K562 (cell line): ENCODE measurements around the gene ASB15. TPM values are rescaled to one million over a fixed set of nuclear protein-coding genes. Genes with fewer than 3 reads are reported as not detected.

Experiments used
- BACH1 ChIP-seq: fragments of 200-800 bp; sonication (Bioruptor generic); IDR thresholded peaks from 2 replicates; pipeline ENCODE4 v1.6.1; 2016; ENCODE audit warnings: missing genetic modification characterization, missing compliant biosample characterization
- BMI1 ChIP-seq: fragments of 150-350 bp; IDR thresholded peaks from 2 replicates; pipeline ENCODE4 v1.6.1; 2014; ENCODE audit warnings: low read length
- FOXK2 ChIP-seq, 2 experiments: fragments of 450-650 bp; IDR thresholded peaks in 1 of 2; conservative IDR thresholded peaks in 1 of 2; 2 replicates each; pipeline ENCODE4 v1.6.1; 2016; ENCODE audit warnings: low read depth in 2 of 2, mild to moderate bottlenecking in 1 of 2
- HMBOX1 ChIP-seq: sonication (generic); IDR thresholded peaks from 2 replicates; pipeline ENCODE4 v1.6.1; 2016
- KAT7 ChIP-seq: sonication (generic); formaldehyde crosslinking; IDR thresholded peaks from 2 replicates; pipeline ENCODE4 v1.8.0; 2022; ENCODE audit warnings: missing genetic modification reagents, mild to moderate bottlenecking, borderline replicate concordance
- MBD2 ChIP-seq: sonication (generic); IDR thresholded peaks from 2 replicates; pipeline ENCODE4 v1.6.1; 2016; ENCODE audit warnings: low read depth, borderline replicate concordance
- NRF1 ChIP-seq, 2 experiments: fragments of 450-650 bp; IDR thresholded peaks in 1 of 2; conservative IDR thresholded peaks in 1 of 2; 2 replicates each; pipeline ENCODE4 v1.6.1; 2014; ENCODE audit warnings: mild to moderate bottlenecking in 2 of 2
- POLR2A ChIP-seq: fragments of 450-650 bp; conservative IDR thresholded peaks from 2 replicates; pipeline ENCODE4 v1.6.1; 2016
- PTTG1 ChIP-seq: fragments of 450-650 bp; IDR thresholded peaks from 2 replicates; pipeline ENCODE4 v1.6.1; 2016; ENCODE audit warnings: low read depth, mild to moderate bottlenecking, missing genetic modification characterization, missing compliant biosample characterization
- SAFB2 ChIP-seq: fragments of 200-400 bp; formaldehyde crosslinking; IDR thresholded peaks from 2 replicates; pipeline ENCODE4 v1.6.1; 2018; ENCODE audit warnings: borderline replicate concordance, low read length, low read depth, moderate library complexity; ENCODE audit not compliant: severe bottlenecking
- SMAD1 ChIP-seq: fragments of 150-350 bp; IDR thresholded peaks from 2 replicates; pipeline ENCODE4 v1.6.1; 2014; ENCODE audit warnings: low read length, low read depth; ENCODE audit not compliant: partially characterized antibody
- THRA ChIP-seq: fragments of 450-650 bp; IDR thresholded peaks from 2 replicates; pipeline ENCODE4 v1.6.1; 2017; ENCODE audit warnings: mild to moderate bottlenecking, moderate library complexity
- VEZF1 ChIP-seq: fragments of 200-800 bp; sonication (Bioruptor generic); IDR thresholded peaks from 2 replicates; pipeline ENCODE4 v1.6.1; 2017; ENCODE audit warnings: missing genetic modification characterization, missing compliant biosample characterization
- ZNF384 ChIP-seq: IDR thresholded peaks from 2 replicates; pipeline ENCODE4 v1.6.1; 2012; ENCODE audit warnings: low read depth, low read length, improper control_type of control experiment
- ZNF695 ChIP-seq: fragments of 450-650 bp; formaldehyde crosslinking; IDR thresholded peaks from 2 replicates; pipeline ENCODE4 v1.4.0; 2020; ENCODE audit warnings: mild to moderate bottlenecking, moderate library complexity
- ZZZ3 ChIP-seq: fragments of 450-650 bp; IDR thresholded peaks from 2 replicates; pipeline ENCODE4 v1.6.1; 2016; ENCODE audit warnings: antibody characterized with exemption, mild to moderate bottlenecking, moderate library complexity
- polyA plus RNA-seq, 8 experiments: library from polyadenylated mRNA; depleted of rRNA in 4 of 8; stranded (reverse) in 5 of 8; unstranded in 3 of 8; fragments of >200 nt; fragmentation: Nextera tagmentation in 2 of 8; fragmentation: Illumina TruSeq in 1 of 8; extraction: Ambion mirVana in 2 of 8; extraction: Trizol in 1 of 8; gene quantifications; 2 replicates each; pipeline versions ENCODE4 v1.2.1 to v1.2.3, GENCODE V29; 2011 to 2014; ENCODE audit warnings: inconsistent platforms in 1 of 8, missing spikeins in 1 of 8
- total RNA-seq, 7 experiments: library from RNA; depleted of rRNA in 6 of 7; stranded (reverse); fragments of >200 nt in 6 of 7; fragmentation: Illumina TruSeq in 2 of 7; extraction: Trizol in 2 of 7; gene quantifications; 2 replicates each; pipeline versions ENCODE4 v1.2.1 to v1.2.3, GENCODE V29; 2011 to 2021; ENCODE audit warnings: low replicate concordance in 1 of 7
- TF ChIP-seq, protein P1 (sequence below): fragments of 250-450 bp; sonication (Bioruptor Pico); IDR thresholded peaks from 2 replicates; pipeline ENCODE4 v1.5.0; 2021; ENCODE audit warnings: mild to moderate bottlenecking, borderline replicate concordance
- TF ChIP-seq, protein P2 (sequence below): fragments of 450-650 bp; IDR thresholded peaks from 2 replicates; pipeline ENCODE4 v1.6.1; 2016

Gene ASB15
- total and polyA plus RNA-seq, 9 of the 15 experiments (the other 6 are each of a cell fraction or from before 2014, with no cell fraction given) = 0.03 to 0.14 (median 0.04) TPM; not detected in 3

DNA sequence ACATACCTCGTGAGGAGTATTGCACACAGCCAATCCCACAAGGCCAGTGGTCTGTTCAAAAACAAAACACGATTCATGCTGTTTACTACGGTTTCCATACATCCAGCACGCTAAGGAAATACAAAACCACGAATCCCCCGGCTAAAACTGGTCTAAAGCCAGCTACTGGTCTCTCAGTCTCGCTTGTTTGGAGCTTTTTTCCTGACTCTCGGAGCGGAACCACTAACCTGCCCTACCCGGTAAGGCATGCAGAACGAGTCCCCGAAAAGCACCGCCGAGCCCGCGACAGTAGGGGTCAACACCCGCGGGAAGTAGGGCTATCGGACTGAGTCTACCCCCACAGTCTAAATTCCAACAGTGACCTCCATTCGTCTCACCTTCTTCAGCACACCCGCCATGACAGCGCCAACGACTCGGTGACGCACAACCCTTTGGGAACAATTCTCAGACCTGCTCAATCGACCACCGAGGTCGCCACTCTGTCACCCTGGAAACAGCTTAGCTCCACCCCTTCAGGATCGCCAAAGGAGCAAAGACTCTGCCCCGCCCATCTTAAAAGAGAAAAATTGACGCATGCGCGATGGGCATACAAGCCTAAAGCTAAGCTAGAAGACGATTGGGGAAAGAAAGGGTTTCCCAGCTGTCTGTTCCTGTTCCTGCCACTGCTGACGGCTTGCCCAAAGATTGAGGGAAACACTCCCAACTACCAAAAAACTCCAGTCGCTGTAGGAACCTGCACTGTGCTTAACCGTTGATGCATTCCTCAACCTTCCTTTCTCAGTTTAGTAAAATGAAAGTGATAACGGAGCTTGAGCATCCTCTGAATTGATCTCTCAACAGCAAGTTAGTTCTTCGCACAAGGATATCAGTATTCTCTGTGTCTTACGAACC lies 44.0 kb upstream of the ASB15 start, which contains the start of gene NDUFA5 (continued):
- TF ChIP-seq, protein P1, sequence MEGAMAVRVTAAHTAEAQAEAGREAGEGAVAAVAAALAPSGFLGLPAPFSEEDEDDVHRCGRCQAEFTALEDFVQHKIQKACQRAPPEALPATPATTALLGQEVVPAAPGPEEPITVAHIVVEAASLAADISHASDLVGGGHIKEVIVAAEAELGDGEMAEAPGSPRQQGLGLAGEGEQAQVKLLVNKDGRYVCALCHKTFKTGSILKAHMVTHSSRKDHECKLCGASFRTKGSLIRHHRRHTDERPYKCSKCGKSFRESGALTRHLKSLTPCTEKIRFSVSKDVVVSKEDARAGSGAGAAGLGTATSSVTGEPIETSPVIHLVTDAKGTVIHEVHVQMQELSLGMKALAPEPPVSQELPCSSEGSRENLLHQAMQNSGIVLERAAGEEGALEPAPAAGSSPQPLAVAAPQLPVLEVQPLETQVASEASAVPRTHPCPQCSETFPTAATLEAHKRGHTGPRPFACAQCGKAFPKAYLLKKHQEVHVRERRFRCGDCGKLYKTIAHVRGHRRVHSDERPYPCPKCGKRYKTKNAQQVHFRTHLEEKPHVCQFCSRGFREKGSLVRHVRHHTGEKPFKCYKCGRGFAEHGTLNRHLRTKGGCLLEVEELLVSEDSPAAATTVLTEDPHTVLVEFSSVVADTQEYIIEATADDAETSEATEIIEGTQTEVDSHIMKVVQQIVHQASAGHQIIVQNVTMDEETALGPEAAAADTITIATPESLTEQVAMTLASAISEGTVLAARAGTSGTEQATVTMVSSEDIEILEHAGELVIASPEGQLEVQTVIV (CRISPR knock-in tag) = no peak
- TF ChIP-seq KAT7 (CRISPR knock-in tag) (peak; percentile 92; the same call in 1 of the 2 replicates), BMI1 (peak; percentile 88), BACH1 (tag) (peak; percentile 50; the same call in 1 of the 2 replicates), MBD2 (peak; percentile 86; the same call in 1 of the 2 replicates), PTTG1 (tag) (no peak), ZZZ3 (no peak), NRF1 (conservative IDR thresholded peaks at IDR 0.05 in 1 of 2, IDR thresholded peaks at IDR 0.05 in 1 of 2) (peak; percentile 97 to 98), VEZF1 (peak; percentile 32; the same call in 1 of the 2 replicates), POLR2A (peak; percentile 96), FOXK2 (conservative IDR thresholded peaks at IDR 0.05 in 1 of 2, IDR thresholded peaks at IDR 0.05 in 1 of 2; ENCODE audit: low read depth in 2 of 2) (peak; percentile 36 to 84; a peak in 2 of 4 replicates), ZNF384 (peak; percentile 62; the same call in 1 of the 2 replicates), ZNF695 (CRISPR knock-in tag) (no peak), HMBOX1 (no peak), SAFB2 (no peak), THRA (no peak), SMAD1 (peak; percentile 71)
- TF ChIP-seq, protein P2, sequence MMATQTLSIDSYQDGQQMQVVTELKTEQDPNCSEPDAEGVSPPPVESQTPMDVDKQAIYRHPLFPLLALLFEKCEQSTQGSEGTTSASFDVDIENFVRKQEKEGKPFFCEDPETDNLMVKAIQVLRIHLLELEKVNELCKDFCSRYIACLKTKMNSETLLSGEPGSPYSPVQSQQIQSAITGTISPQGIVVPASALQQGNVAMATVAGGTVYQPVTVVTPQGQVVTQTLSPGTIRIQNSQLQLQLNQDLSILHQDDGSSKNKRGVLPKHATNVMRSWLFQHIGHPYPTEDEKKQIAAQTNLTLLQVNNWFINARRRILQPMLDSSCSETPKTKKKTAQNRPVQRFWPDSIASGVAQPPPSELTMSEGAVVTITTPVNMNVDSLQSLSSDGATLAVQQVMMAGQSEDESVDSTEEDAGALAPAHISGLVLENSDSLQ = peak; percentile 92
